Fibroblast of lung (primary cell): ENCODE measurements around the gene RNF227. TPM values are rescaled to one million over a fixed set of nuclear protein-coding genes. Genes with fewer than 3 reads are reported as not detected.

ENCODE experiments used
- DNase-seq, 2 donors: peaks; one replicate each; pipeline versions ENCODE4 v3.0.0 to v3.0.0-alpha.2; 2010; ENCODE audit warnings: low read depth in 2 of 2
- H2AFZ ChIP-seq: 2 replicates; pipeline ENCODE4 v1.5.1; 2012; ENCODE audit warnings: low read length, control low read depth, inconsistent platforms
- H3K27ac ChIP-seq: 2 replicates; pipeline ENCODE4 v1.5.1; 2011; ENCODE audit warnings: low read length, control low read depth; ENCODE audit not compliant: insufficient read depth
- H3K27me3 ChIP-seq: 2 replicates; pipeline ENCODE4 v1.5.1; 2011; ENCODE audit warnings: mild to moderate bottlenecking, low read length; ENCODE audit not compliant: control insufficient read depth, insufficient read depth
- H3K36me3 ChIP-seq: 2 replicates; pipeline ENCODE4 v1.5.1; 2011; ENCODE audit warnings: low read length; ENCODE audit not compliant: control insufficient read depth, insufficient read depth
- H3K4me1 ChIP-seq: 2 replicates; pipeline ENCODE4 v1.5.1; 2011; ENCODE audit warnings: low read length; ENCODE audit not compliant: control insufficient read depth, insufficient read depth; ENCODE audit errors: extremely low read depth
- H3K4me2 ChIP-seq: 2 replicates; pipeline ENCODE4 v1.5.1; 2011; ENCODE audit warnings: low read length, control low read depth; ENCODE audit not compliant: insufficient read depth; ENCODE audit errors: extremely low read depth
- H3K4me3 ChIP-seq, 4 experiments: fragments of 200-600 bp in 1 of 4; sonication (generic) in 1 of 4; replicated peaks in 1 of 4; 2 replicates each; pipeline ENCODE4 v1.5.1; 2011 to 2016; ENCODE audit warnings: low read length in 4 of 4, low read depth in 3 of 4, mild to moderate bottlenecking in 3 of 4, control low read depth in 2 of 4, inconsistent platforms in 1 of 4, mixed read lengths in 1 of 4; ENCODE audit not compliant: insufficient read depth in 1 of 4; ENCODE audit errors: control extremely low read depth in 1 of 4
- H3K79me2 ChIP-seq: 2 replicates; pipeline ENCODE4 v1.5.1; 2012; ENCODE audit warnings: mild to moderate bottlenecking, low read length, inconsistent platforms; ENCODE audit not compliant: control insufficient read depth, insufficient read depth
- H3K9ac ChIP-seq: 2 replicates; pipeline ENCODE4 v1.5.1; 2011; ENCODE audit warnings: mild to moderate bottlenecking, low read length, control low read depth; ENCODE audit not compliant: insufficient read depth
- H3K9me3 ChIP-seq: 2 replicates; pipeline ENCODE4 v1.5.1; 2012; ENCODE audit warnings: low read depth, low read length; ENCODE audit not compliant: control insufficient read depth, insufficient read depth
- H4K20me1 ChIP-seq: 2 replicates; pipeline ENCODE4 v1.5.1; 2011; ENCODE audit warnings: low read length; ENCODE audit not compliant: control insufficient read depth, insufficient read depth; ENCODE audit errors: extremely low read depth
- CTCF ChIP-seq, 2 donors: IDR thresholded peaks in 1 of 2; conservative IDR thresholded peaks in 1 of 2; 1 replicate in 1 of 2; 2 replicates in 1 of 2; pipeline ENCODE4 v1.5.1; 2011 to 2012; ENCODE audit warnings: low read length in 2 of 2, control low read depth in 1 of 2, inconsistent platforms in 1 of 2, low read depth in 1 of 2, mild to moderate bottlenecking in 1 of 2
- EZH2 ChIP-seq: IDR thresholded peaks from 2 replicates; pipeline ENCODE4 v1.5.1; 2012; ENCODE audit warnings: low read length, control low read depth, mild to moderate bottlenecking; ENCODE audit errors: missing control alignments
- polyA plus RNA-seq, 2 donors: library from polyadenylated mRNA; depleted of rRNA in 1 of 2; stranded (reverse) in 1 of 2; unstranded in 1 of 2; fragments of >200 nt; gene quantifications; 2 replicates each; pipeline ENCODE4 v1.2.1, GENCODE V29; 2011 to 2012; ENCODE audit warnings: missing spikeins in 1 of 2
- total RNA-seq: library from RNA; depleted of rRNA; stranded (reverse); fragments of >200 nt; gene quantifications from 2 replicates; pipeline ENCODE4 v1.2.1, GENCODE V29; 2014

RNF227 gene
- total and polyA plus RNA-seq, 2 donors (not counting 1 experiment from before 2014, with no cell fraction given) = 1.8 to 2.8 TPM

- Histone ChIP-seq H4K20me1 (no peaks in the 10 kb centered on the region), H3K27ac (peak overlapping the region; percentile 85), H3K4me2 (peak overlapping the region; percentile 100), H3K4me1 (peaks cover 12% of the 10 kb centered on the region), H3K4me3 (peak overlapping the region; percentile 52 to 84 (median 56)), H2AFZ (peak overlapping the region; percentile 62), H3K36me3 (peaks cover 5% of the 10 kb centered on the region), H3K9ac (peak overlapping the region; percentile 67), H3K27me3 (no peaks in the 10 kb centered on the region), H3K79me2 (peaks cover 22% of the 10 kb centered on the region), H3K9me3 (no peaks in the 10 kb centered on the region)
- TF ChIP-seq CTCF (conservative IDR thresholded peaks at IDR 0.05 in 1 of 2, IDR thresholded peaks at IDR 0.05 in 1 of 2; ENCODE audit: low read depth in 1 of 2, low read length in 2 of 2) (no peak), EZH2 (no peak)
- DNase-seq = peak; percentile 94 to 99
Observed at GRCh38 chr17:7887482-7888183, 28.5 kb downstream of the RNF227 start.

- Histone ChIP-seq H4K20me1 (no peaks in the 10 kb centered on the region), H3K9me3 (no peaks in the 10 kb centered on the region), H3K27ac (peak overlapping the region; percentile 55), H3K79me2 (peaks cover 22% of the 10 kb centered on the region), H3K36me3 (peaks cover 5% of the 10 kb centered on the region), H3K9ac (no peak overlapping the region), H3K4me1 (peaks cover 12% of the 10 kb centered on the region), H2AFZ (no peak overlapping the region), H3K4me2 (peak overlapping the region; percentile 90), H3K27me3 (no peaks in the 10 kb centered on the region), H3K4me3 (peak overlapping the region; percentile 73 to 84 (median 78))
- TF ChIP-seq EZH2 (no peak), CTCF (conservative IDR thresholded peaks at IDR 0.05 in 1 of 2, IDR thresholded peaks at IDR 0.05 in 1 of 2; ENCODE audit: low read depth in 1 of 2, low read length in 2 of 2) (peak in 1 of 2 donors; percentile 8)
- DNase-seq = no peak
Observed at GRCh38 chr17:7887038-7887481, 29.0 kb downstream of the RNF227 start.

GRCh38 chr17:7886227-7887037 lies 29.7 kb downstream of the RNF227 start:
- peak; percentile 8 to 22 for DNase-seq
- Histone ChIP-seq H3K9ac (peak overlapping the region; percentile 57), H3K27ac (peak overlapping the region; percentile 55), H3K4me1 (peaks cover 12% of the 10 kb centered on the region), H3K9me3 (no peaks in the 10 kb centered on the region), H2AFZ (no peak overlapping the region), H3K27me3 (no peaks in the 10 kb centered on the region), H3K4me3 (peak overlapping the region; percentile 73 to 84 (median 78)), H4K20me1 (no peaks in the 10 kb centered on the region), H3K4me2 (peak overlapping the region; percentile 90), H3K36me3 (peaks cover 5% of the 10 kb centered on the region), H3K79me2 (peaks cover 22% of the 10 kb centered on the region)
- TF ChIP-seq CTCF (conservative IDR thresholded peaks at IDR 0.05 in 1 of 2, IDR thresholded peaks at IDR 0.05 in 1 of 2; ENCODE audit: low read depth in 1 of 2, low read length in 2 of 2) (no peak), EZH2 (no peak)
